NCI-H2107 treated with DMSO at 0.1 percent for 48 hours (cell line): ENCODE measurements around the gene PRH2.

Experiments
- DNase-seq: peaks from one replicate; lab custom pipeline; 2025; ENCODE audit not compliant: unreplicated experiment; lab: John Stamatoyannopoulos, UW

The PRH2 gene

GRCh38 chr12:10959804-10960203 lies 30.8 kb downstream of the PRH2 start:
- no peak for DNase-seq

GRCh38 chr12:10960211-10960610 lies 31.2 kb downstream of the PRH2 start:
- DNase-seq = no peak

DNA sequence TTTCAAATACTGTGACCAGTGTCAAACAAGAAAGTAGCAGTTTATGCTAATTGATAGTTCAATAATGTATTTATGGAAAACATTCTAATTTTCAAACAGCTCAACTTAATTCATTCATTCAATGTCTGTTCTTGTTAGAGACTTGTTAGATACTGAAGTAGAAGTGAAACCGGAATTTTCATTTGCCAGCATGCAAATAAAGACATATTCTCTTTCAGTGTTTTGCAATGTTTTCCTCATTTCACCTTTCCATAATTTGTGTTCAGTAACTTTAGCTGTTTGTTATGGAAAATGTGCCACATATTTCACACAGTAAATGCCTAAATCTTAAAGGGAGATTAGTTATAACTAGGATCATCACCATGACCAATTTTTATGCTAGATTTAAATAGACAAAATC lies 36.4 kb downstream of the PRH2 start:
- DNase-seq = no peak

DNA sequence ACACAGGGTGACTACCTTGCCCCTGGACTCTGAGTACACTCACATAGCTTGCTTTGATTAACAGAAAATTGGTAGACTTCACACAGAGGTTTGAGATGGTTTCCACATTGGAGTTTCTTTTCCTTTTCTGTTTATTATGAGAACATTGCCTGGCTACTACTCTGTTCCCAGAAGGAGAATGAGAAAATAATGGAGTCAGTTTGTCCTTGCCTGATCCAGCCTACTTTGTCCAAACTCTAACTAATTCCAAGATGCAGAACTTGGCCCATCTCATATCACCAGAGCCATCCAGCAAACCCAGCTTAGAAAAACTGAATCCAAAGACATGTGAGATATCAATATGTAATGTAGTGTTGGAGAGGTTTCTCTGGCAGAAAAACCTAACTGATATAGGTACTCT lies 37.3 kb downstream of the PRH2 start:
- DNase-seq = no peak

GRCh38 chr12:10967409-10967808 lies 38.4 kb downstream of the PRH2 start:
- no peak for DNase-seq

- no peak for DNase-seq
Measured at GRCh38 chr12:10968765-10969456, 39.9 kb downstream of the PRH2 start.

DNA sequence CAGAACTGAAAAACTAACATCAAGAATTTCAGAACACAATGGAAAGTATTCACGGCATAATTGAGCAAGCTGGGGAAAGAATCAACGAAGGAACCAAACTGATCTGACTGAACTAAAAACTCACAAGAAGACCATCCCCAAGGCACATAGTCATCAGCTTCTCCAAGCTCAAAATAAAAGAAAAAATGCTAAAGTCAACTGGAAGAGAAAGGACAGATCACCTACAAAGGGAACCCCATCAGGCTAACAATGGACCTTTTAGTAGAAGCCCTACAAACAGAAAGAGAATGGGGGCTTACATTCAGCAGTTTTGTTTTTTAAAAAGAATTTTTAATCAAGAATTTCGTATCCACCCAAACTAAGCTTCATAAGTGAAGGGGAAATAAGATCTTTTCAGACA lies 45.9 kb downstream of the PRH2 start:
- DNase-seq = no peak

DNA sequence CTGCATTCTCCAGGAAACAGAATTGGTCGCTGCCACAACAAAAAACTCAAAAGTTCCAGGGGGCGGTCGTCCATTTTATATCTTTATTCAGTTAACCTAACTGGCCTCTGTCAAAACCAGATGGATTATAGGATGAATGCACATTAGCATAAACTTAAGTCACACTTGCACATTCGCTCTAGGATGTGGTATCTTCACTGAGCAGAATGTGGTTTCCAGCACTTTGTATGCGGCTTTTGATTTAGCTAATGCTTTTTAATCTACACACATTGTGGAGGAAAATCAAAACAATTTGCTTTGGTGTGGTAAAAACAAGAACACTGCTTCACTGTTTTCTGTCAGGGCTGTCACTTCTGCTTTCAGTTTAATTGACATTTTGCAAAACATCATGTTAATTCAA lies 53.2 kb downstream of the PRH2 start:
- DNase-seq = no peak
